GM19239 (cell line): ENCODE measurements around the gene LOXHD1.

Source experiments
- DNase-seq: peaks from one replicate; pipeline ENCODE4 v3.0.0; 2011; ENCODE audit warnings: low spot score; ENCODE audit not compliant: insufficient read length
- FAIRE-seq: peaks from 2 replicates; lab custom pipeline; 2011; peaks lifted over from hg19 to GRCh38; lab: Jason Lieb, UNC

Gene LOXHD1

DNA sequence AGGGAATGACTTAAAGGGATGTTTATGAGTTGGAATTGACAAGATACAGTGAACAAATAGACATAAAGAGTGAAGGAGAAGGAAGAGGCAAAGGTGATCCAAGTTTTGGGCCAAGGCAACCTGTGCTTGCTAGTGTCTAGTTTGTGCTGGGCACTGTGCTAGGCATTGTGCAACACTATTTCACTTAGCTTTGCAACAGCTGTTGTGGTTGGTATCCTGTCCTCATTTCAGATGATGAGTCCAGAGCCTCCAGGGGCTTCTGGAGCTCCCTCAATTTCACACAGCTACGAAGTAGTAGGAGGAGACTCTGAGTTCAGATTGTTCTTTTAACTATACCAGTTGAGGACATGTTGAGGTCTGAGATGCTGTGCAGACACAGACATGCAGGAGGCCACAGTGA, 18.1 kb upstream of the LOXHD1 start:
- FAIRE-seq (no peak), DNase-seq (no peak)

DNA sequence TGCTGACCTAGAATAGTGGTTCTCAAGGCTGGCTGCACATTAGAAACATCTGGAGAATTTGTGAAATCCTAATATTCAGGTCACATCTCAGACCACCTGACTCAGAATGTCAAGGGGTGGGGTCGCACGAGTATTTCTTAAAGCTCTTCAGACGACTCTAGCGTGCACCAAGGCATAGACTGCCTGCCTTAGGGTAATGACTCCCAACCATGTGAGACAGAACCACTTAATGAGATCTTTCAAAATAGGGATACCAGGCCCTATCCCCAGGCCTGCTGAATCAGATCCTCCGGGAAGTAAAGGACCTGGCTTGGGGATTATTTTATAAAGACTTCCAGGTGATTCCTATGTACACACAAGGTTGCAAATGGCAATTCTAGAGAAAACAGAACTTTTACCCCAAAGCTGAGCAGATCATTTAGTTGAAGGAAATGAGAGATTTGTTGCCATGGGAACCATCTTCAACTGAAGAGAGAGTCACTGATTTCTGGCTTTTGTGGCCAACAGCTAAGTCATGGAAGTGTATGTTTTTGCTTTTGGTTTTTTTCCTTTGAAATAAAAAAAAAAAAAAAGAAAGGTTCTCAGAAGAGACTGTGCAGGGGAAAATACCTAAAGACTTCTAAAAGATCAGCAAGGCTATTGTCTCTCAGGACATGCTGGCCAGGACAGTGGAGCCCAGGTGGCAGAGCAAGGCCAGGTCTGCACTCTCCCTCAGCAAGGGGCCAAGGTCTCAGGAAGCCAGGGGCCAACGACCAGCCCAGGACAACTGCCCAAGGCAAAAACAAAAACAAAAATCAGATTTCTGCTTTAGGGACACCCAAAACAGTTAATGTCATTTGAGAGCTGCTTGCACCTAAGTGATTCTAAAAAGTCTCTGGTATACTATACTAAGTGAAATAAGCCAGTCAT, 15.3 kb upstream of the LOXHD1 start:
- DNase-seq (no peak), FAIRE-seq (no peak)

DNA sequence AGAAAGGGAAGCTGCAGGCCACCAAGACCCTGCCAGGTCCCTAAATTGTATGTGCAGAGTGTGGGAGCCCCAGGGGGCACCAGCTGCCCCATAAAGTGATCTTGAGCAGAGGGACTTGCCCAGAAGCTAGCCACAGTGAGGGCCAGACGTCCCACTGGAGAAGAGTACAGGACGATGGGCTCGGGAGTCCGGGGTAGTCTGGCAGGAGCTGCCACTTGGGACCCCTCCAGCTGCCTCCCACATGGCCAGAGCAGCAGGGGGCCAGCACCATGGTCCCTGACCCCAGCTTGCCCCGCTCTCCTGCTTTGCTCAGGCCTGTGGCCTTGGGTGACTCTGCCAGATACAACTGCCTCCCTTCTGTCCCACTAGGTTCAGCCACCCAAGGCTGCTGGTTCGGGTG, 11.7 kb upstream of the LOXHD1 start:
- DNase-seq, result no peak
- no peak for FAIRE-seq

DNA sequence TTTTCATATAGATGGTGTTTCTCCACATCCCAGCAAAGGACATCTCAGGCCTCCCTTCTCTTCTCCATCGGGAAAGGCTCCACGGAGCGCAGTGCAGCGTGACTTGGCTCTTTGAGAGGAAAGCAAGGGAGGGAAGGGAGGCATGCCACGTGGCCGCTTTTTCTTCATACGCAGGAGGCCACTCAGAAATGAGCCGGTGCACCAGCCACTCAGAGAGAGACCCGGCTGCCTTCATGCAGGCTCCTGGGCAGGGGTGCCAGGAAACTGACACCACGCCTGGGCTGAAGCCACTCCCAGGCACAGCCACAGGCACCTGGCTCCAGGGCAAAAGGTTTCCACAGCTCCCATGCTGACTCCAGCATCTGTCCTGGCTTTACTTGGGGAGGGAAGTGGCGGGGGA, 11.1 kb upstream of the LOXHD1 start:
- DNase-seq, result no peak
- FAIRE-seq, result no peak

DNA sequence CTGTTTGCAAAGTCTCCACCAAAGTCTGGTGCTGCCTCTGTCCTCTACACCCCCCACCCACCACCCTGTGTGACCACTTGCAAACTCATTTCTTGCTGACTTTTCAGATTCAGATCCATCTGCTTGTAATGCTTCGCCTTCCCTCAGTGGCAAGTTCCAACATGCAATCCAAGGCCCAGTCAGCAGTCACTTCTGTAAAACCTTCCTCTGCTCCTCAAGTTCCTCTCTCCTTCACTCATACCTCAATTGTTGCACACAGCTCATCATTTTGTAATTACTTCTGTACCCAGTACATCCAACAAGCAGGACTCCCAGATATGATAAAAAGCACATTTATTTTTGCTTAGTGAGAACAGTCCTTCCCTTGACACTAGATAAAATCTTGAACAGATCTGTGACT, 6.5 kb upstream of the LOXHD1 start:
- FAIRE-seq, result no peak
- DNase-seq, result no peak

DNA sequence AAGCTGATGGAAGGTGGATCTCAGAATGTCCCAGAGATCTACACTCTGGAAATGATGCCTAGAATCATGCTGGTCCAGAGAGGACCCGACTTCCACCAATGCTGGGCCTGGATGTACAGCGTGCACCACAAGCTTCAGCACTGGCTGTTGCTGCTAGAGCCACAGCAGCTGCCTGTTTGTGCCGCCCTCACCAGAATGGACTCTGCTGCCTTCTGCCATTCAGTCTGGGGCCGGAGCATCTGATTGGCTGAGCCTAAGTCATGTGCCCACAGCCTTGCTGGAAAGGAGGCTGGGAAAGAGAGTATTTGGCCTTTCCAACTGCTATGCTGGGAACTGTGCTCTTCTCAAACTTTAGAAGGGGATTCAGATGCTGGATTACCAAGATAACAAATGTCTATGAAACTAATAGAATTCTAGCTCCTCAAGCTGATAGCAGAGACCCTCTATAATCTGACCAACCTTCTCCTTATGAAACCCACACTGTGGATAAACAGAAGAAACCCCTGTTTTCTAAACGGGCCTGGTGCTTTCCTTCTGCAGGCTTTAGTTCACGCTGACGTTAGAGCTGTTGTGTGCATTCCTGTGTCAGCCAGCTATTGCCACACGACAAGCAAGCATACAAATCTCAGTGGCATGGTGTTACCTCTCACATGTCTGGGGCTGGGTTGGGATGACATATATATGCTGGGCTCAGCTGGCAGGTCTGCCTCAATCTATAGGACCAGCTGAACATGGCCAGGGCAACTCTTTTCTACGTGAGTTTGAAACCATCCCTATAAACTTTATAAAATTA, 4.1 kb upstream of the LOXHD1 start:
- FAIRE-seq (no peak), DNase-seq (no peak)

DNA sequence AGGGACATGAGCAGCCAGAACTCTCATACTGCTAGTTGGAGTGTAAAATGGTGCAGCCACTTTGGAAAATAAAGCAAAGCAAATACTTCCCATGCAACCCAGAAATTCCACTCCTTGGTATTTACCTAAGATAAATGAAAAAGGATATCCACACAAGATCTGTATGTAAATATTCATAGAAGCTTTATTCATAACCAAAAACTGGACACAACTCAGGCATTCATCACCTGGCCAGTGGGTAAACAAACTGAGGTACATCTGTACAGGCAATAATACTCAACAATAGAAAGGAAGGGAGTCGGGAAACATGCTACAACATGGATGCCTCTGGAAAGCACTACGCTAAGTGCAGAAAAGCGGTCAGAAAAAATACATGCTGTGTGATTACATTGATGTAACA, 2.5 kb upstream of the LOXHD1 start:
- no peak for FAIRE-seq
- no peak for DNase-seq

DNA sequence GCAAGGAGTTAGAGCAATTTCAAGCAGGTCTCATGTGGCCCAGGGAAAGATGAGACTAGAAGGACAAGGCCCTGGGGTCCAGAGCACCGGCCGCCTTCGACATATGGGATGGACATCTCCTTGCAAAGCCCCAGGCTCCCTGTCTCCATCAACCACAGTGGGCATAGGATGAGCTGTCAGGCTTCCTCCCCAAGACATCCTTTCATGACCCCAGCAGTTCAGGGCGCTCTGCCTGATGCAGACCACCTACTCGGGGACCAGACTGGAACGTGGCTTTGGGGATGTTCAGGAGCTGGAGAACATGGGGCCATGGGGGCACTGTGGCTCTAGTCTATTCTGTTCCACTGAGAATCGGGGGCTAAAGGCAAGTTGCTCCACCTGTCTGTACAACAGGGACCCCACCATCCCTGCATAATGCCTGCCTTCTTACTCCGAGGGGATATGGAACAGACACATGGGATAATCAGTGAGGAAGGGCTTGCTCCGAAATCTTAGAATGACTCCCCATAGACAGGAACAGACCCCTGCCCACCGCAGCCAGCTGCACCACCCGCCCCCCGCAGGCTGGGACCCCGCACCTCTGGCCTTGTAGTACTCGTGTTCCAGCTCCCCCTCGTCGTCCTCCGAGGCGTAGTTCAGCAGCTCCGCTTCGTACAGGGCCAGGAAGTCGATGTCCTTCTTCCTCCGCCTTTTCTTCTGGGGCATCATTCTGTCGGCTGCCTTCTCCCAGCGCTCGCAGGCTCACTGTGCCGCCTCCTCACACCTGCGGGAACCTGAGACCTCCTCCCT, 500 bp downstream of the LOXHD1 start:
- DNase-seq, result no peak
- no peak for FAIRE-seq

DNA sequence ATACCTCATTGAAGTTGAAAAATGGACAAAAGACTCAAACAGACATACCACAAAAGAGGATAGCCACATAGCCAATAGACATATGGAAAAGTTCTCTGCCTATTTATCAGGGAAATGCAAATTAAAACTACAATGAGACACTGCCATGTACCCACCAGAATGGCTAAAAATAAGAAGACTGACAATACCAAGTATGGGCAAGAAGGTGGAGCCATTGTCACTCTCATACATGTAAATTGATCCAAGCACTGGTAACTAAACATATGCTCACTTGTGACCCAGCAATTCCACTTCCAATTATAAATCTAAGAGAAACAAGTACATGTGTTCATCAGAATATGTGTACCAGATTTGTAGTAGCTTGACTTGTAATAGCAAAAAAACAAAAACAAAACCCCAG, 4.6 kb downstream of the LOXHD1 start:
- DNase-seq, result no peak
- FAIRE-seq, result no peak

DNA sequence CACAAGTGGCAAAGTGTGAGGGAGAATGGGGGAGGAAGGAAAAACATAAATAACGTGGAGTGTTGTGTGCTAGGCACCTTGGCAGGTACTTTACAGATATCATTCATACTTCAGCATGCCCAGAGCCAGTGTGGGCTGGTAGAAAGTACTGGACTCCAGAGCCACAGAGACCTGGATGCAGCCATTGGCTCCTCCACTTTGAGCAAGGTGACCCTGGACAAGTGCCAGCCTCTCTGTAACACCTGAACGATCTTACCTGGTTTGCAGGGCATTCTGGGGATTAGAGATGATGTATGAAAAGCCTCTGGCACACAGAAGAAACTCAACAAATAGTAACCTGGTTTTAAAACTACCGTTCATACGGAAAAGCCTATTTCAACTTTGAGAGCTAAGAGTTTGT, 6.3 kb downstream of the LOXHD1 start:
- DNase-seq (no peak), FAIRE-seq (no peak)

DNA sequence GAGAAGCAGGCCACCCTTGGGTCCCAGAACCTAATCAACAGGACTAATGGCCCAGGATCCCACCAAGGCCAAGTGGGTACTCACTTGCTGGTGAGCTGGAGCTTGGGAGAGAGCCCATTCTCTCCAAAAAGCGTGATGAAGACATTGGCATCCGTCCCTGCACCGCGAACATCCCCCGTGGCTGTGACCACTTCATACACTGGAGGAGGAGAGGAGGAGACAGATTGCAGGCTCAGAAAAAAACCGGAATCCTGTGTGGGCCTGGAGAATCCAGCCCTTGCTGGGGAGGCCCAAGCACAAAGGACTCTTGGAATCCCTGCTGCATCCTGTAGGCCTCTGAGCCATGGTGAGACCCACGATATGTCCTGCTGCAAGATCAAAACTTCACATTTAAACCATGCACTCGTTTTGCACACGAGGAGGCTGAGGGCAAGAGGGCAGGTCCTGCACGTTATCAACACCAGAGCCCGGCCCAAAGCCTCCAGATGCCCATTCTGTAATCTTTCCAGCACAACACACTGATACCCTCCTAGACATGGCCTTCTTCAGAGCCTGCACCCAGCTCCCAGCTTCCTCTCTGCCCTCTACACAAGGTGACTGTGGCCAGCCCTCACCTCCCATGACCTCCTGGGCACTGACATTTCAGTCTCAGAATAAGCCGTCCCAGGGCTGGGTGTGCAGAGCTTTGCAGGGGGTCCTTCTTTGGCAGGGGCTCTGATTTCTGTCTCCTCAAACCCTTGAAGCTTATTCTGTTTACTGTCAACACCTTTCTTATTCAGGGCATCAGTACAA, 7.8 kb downstream of the LOXHD1 start:
- DNase-seq, result no peak
- no peak for FAIRE-seq

DNA sequence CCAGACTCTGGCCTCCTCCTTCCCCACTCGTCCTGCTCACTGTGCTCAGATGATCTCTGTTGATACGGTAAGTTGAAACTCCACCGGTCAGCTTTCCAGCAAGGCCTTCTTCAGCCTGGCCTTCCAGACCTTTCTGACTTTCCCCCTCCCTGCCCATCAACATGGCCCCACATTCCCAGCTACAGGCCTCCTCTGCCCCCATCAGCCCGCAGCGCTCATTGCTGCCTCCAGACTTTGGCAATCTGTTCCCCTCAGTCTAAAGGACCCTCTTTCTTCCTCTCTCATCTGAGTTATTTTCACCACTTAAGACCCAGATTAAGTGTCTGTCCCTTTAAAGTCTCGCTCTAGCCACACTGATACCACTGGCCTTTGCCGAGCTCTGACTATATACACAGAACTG, 10.6 kb downstream of the LOXHD1 start:
- FAIRE-seq (no peak), DNase-seq (no peak)

DNA sequence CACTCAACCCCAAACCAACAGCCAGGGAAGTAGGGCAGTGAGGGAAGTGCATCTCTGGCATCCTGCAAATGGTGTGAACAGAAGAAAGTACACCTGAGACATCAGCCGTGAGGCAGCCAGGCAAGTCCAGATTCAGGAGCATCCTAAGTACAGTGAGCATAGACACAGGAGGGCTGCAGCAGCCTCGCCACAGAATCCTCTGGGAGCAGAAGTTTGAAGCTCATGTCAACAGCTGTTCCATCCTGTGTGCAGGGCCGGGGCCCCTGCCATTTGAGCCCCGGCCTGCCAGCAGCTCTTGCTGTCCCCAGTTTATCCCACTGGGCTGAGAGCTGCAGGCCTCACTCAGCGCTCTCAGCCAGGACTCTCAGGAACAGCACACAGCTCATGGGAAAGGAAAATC, 14.5 kb downstream of the LOXHD1 start:
- FAIRE-seq (no peak), DNase-seq (no peak)

DNA sequence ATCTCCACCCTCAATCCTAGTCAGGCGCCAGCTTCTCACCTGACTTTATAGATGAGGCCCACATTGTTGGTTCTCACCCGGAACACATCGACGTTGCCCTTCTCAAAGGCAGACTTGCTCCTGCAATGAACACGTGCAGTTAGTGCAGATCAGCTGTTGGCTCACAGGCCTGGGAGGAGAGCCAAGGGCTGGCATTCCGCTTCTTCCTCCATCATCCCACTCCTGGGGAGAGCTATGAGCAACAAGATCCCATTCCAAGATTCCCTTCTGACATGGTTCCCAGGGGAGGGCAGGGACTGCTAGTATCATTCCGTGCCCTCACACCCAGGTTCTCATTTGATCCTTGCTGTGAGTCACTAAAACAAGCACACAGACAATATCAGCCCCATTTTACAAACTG, 15.1 kb downstream of the LOXHD1 start:
- DNase-seq, result no peak
- no peak for FAIRE-seq

DNA sequence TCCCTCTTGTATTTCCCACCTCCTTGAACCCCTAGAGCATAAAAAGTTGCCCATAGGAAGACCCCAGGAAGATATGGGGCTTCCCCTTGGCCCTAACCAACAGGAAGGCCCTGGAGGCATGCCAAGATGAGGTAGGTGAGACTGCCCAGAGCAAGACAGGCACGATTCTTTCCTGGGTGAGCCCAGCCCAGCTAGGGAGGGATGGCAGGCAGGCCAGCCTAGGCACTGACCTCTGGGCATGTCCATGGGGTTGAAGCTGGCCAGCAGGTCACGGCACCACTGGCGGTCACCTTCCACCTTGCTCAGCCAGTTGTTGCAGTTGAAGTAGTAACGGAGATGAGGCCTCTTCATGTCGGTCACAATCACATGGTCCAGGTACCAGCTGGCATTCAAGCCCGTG, 17.6 kb downstream of the LOXHD1 start:
- FAIRE-seq (no peak), DNase-seq (no peak)

DNA sequence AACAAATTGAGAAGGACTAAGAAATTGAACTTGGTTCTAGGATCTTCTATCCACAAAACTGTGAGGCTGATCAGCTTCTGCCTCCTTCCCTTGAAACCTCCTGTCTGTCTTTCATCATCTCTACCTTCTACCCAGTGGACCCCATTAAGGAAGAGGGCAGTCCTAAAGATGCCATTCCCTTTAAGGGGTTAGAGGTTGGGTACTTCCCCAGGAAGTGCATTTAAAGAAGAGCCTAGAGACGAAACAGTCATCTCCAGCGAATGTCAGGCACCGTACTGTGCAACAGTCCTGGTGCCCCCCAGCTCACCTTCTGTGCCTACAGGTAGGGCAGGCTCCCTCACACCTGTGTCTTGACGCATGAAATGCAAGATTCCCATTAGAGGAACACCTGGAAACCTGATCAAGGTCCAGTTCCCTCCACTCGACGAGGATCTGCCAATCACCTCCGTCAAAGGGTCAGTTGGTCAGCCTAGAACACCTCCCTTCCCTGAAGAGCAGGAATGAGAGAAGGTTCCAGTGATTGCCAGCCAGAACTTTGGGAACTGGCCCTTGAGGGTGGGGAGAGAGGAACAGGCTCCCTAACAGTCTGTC, 20.9 kb downstream of the LOXHD1 start:
- FAIRE-seq, result no peak
- DNase-seq, result no peak

DNA sequence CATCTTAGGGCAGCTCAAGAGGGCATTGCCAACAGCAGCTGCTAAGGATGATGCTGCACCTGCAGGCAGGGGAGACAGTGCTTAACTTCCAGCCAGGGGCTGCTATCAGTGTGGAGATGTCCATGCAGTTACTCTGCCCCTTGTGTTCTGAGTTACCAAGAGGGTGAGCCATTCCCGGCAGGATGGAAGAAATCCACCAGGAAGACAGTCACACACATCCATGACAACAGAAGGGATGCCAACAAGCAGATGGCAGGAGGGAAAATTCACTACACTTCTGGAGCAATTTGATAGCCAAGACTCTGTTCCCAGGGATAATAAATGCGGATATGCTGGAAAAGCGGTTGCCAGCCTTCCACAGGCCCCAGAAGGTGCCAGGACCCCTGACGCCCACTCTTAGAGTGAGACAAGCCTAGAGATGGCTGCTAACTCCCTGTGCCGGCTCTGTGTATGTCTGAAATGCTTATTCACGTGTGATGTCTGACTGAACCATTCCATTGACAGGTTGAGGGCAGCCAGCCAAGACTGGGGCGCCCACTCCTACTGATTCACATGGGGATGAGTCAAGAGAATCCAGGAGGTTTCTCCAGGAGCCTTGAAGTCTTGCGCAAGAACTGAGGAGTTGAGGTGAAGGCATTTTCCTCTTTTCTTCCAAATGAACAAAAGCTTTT, 24.5 kb downstream of the LOXHD1 start:
- DNase-seq, result no peak
- no peak for FAIRE-seq

DNA sequence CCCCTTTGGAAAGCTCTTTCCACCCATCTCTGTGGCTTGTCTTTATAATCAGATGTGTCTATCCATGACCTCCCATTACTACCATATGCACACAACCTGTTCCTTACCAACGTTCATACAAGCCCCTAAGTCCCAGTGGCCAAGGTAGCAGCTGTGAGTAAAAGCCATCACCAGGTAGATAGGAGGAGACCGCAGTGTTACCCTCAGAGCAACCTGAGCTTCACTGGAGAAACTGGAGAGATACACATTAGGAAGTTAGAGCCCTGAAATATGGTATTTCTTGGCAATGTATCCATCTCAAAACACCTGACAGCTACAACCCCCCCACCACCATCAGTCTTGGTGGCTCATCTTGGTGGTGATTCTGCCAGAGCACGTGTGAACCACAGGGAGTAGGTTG, 26.0 kb downstream of the LOXHD1 start:
- no peak for DNase-seq
- FAIRE-seq, result no peak

DNA sequence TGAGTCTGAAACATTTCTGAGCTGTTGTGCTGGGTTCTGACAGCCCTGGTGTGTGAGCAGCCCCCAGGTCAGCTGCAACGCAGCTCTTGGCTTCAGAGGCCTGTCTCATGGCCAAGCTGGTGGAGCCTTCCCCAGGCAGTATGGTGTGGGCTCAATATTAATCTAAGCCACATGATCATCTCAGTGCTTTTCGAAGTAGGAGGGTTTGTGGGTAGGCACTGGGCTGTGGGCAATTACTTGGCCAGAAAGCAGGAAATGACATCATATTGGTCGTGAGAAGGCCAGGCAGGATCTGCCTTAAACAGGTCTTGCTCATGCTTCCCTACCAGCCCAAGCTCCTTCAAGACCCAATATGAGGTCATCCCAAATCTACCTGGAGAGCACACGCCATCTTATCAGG, 26.9 kb downstream of the LOXHD1 start:
- no peak for DNase-seq
- FAIRE-seq, result no peak
